ENCODE results near the gene QARS1. TPM values are rescaled to one million over a fixed set of nuclear protein-coding genes. Genes with fewer than 3 reads are reported as not detected.

Gene QARS1
- 100 to 1,000 TPM; 269 to 316 (median 279) TPM for polyA plus RNA-seq (ENCODE audit: insufficient read depth in 1 of 5, insufficient read length in 5 of 5, low replicate concordance in 1 of 5)
- long read RNA-seq, donor 1, transcript QARS-223 (4 exons, 679 nt) = minor isoform, 8 of 142 reads
- long read RNA-seq, donor 1, transcript QARS-201 (24 exons, 2,827 nt) = major isoform, 45 of 142 reads
- long read RNA-seq, donor 1, transcript QARS-209 (23 exons, 2,362 nt) = minor isoform, 8 of 142 reads
- long read RNA-seq, donor 1, transcript QARS-218 (2 exons, 600 nt) = minor isoform, 7 of 142 reads
- long read RNA-seq, donor 1, partial matches to known transcripts = 65 of 142 reads
- long read RNA-seq, donor 1, other reads (novel, unspliced or antisense) = 7 of 142 reads
- long read RNA-seq, donor 2, transcript QARS-201 (24 exons, 2,827 nt) = major isoform, 17 of 39 reads
- long read RNA-seq, donor 2, partial matches to known transcripts = 14 of 39 reads
- long read RNA-seq, donor 2, other reads (novel, unspliced or antisense) = 0 of 39 reads
- long read RNA-seq, donor 3, transcript QARS-201 (24 exons, 2,827 nt) = major isoform, 30 of 89 reads
- long read RNA-seq, donor 3, transcript QARS-223 (4 exons, 679 nt) = minor isoform, 11 of 89 reads
- long read RNA-seq, donor 3, partial matches to known transcripts = 35 of 89 reads
- long read RNA-seq, donor 3, other reads (novel, unspliced or antisense) = 0 of 89 reads
- long read RNA-seq, donor 4, transcript QARS-223 (4 exons, 679 nt) = minor isoform, 5 of 69 reads
- long read RNA-seq, donor 4, transcript QARS-218 (2 exons, 600 nt) = minor isoform, 7 of 69 reads
- long read RNA-seq, donor 4, transcript QARS-201 (24 exons, 2,827 nt) = major isoform, 16 of 69 reads
- long read RNA-seq, donor 4, partial matches to known transcripts = 38 of 69 reads
- long read RNA-seq, donor 4, other reads (novel, unspliced or antisense) = 0 of 69 reads
- long read RNA-seq, donor 5, transcript QARS-218 (2 exons, 600 nt) = minor isoform, 9 of 129 reads
- long read RNA-seq, donor 5, transcript QARS-223 (4 exons, 679 nt) = minor isoform, 9 of 129 reads
- long read RNA-seq, donor 5, transcript QARS-201 (24 exons, 2,827 nt) = major isoform, 37 of 129 reads
- long read RNA-seq, donor 5, partial matches to known transcripts = 65 of 129 reads
- long read RNA-seq, donor 5, other reads (novel, unspliced or antisense) = 5 of 129 reads
- long read RNA-seq, donor 6, transcript QARS-223 (4 exons, 679 nt) = minor isoform, 7 of 99 reads
- long read RNA-seq, donor 6, transcript QARS-201 (24 exons, 2,827 nt) = major isoform, 31 of 99 reads
- long read RNA-seq, donor 6, partial matches to known transcripts = 48 of 99 reads
- long read RNA-seq, donor 6, other reads (novel, unspliced or antisense) = 5 of 99 reads
- long read RNA-seq, donor 7, transcript QARS-201 (24 exons, 2,827 nt) = major isoform, 21 of 66 reads
- long read RNA-seq, donor 7, partial matches to known transcripts = 41 of 66 reads
- long read RNA-seq, donor 7, other reads (novel, unspliced or antisense) = 0 of 66 reads
- long read RNA-seq, donor 8, transcript QARS-223 (4 exons, 679 nt) = minor isoform, 5 of 36 reads
- long read RNA-seq, donor 8, transcript QARS-209 (23 exons, 2,362 nt) = minor isoform, 5 of 36 reads
- long read RNA-seq, donor 8, transcript QARS-201 (24 exons, 2,827 nt) = major isoform, 16 of 36 reads
- long read RNA-seq, donor 8, partial matches to known transcripts = 6 of 36 reads
- long read RNA-seq, donor 8, other reads (novel, unspliced or antisense) = 0 of 36 reads

GRCh38 chr3:49104427-49105291 is at the start of gene QARS1:
TSS of gene QARS1 (minus strand) at chr3:49104757. CDS start at chr3:49104733, 24 bp downstream.
- DNase-seq = peak; percentile 89 to 91

- no peak for DNase-seq
Observed at GRCh38 chr3:49153349-49153912, 48.9 kb upstream of the QARS1 start.

DNA sequence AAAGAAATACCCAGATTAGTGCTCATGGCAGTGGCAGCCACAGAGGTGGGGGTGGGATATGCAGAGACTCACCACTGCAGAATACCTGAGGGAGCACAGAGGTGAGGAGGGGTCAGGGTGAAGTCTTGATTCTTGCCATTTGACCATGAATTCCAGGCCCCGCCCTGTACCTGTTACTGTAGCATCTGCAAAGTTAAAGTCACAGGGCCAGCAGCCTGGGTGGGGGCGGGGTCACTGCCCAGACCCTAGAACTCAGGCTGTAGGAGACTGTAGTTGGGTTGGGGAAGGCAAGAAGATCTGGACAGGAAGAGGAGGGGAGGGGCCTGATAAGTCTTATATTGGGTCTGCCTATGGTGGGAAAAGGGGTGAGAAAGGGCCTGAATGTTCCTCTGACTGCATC is 47.1 kb upstream of the QARS1 start:
- no peak for DNase-seq

DNA sequence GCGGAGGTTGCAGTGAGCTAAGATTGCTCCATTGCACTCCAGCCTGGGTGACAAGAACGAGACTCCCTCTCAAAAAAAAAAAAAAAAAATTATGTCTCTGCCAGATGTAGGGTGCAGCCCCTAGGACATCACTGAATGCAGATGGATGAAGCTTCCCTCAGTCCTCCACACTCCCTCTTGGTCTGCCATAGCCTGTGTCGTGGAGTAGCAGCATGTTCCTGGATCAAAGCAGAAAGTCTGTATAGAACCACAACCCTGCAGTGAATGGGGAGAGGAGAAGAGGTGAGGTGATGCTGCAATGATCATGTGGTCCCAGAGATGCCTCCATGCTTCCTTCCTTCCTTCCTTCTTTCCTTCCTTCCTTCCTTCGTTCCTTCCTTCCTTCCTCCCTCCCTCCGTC is 43.6 kb upstream of the QARS1 start:
- DNase-seq = no peak

- no peak for DNase-seq
Observed at GRCh38 chr3:49140080-49140479, 35.5 kb upstream of the QARS1 start.

DNA sequence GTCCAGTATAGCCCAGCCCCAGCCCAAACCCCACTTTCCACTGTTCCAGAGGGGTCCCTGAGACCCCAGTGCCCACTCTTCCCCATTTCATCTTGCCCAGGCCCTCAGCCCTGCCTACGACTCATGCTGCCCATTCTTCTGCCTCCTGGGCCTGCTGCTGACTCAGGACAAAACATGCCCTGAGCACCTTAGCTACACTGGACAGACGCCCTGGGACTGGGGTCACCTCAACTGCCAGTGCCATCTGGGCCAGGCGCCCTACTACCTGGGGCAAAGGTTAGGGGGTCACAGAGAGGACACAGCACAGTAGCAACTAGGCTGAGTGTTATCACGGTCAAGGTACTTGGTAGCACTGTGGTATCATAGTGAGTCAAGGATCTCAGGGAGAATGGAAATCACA is 30.9 kb upstream of the QARS1 start:
- DNase-seq = no peak

DNA sequence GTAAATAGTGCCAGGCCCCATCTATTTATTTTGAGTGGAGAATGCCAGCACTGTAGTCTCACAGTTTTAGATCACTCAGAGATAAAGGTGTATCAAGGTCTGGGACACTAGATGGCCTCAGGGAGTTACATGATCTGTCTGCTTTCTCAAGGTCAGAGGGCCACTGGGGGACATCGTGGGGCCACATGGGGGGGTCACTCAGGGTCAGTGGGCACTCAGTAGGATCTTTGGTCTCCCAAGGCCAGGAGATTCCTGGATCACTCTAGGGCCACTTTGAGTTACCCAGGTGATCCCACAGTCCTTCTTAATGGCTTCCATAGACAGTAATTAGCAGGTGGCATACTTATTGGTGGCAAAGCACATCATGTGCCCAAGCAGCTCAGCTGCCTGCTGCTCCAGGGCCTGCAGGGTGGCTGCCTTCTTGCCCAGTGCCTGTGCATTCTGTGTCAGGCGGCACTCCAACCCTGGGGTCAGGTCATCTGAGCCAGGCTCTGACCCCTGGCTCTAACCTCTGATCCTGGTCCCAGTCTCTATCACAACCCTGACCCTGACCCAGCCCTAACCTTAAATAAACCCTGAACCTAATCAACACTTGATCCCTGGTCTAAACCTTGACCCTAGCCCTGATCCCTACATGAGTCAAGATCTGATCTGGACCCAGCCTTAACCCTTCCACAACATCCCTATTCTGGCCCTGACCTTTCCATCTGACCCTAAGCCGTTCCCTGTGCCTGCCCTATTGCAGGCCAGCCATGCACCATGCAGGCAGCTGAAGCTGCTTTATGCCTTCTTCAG is 30.1 kb upstream of the QARS1 start:
- no peak for DNase-seq

DNA sequence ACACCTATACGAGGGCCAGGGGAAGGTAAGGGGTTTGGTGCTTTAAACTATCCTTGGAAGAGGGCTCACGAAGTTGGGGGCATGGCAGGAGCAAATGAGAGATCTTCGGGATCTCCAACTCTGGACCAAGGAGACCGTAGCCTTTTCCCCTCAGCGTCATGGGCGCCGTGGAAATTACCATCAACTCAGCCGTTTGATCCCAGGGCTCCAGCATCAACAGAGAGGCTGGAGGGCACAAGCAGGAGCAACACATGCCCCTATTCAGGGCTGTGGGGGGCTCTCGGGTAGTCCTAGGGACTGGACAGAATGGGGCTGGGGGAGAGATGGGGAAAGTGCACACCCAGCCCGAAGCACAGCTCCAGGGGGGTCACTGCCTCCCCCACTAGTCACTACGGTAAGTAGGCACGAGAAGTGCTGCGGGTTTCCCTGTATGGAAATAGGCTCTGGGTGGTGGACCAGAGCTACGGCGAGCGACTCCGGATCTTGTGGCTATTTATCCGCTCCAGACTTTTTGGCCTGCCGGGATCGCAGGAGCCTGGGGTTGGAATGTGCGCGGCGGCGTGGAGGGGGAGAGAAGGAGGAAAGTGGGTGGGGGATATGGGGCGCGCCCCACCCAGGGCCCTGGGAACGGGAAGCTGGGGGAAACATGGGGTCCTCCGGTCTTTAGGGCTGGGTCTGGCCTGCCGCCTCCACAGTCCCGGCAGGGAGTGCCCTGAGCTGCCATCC is 28.8 kb upstream of the QARS1 start:
- DNase-seq = peak; percentile 83 to 86

DNA sequence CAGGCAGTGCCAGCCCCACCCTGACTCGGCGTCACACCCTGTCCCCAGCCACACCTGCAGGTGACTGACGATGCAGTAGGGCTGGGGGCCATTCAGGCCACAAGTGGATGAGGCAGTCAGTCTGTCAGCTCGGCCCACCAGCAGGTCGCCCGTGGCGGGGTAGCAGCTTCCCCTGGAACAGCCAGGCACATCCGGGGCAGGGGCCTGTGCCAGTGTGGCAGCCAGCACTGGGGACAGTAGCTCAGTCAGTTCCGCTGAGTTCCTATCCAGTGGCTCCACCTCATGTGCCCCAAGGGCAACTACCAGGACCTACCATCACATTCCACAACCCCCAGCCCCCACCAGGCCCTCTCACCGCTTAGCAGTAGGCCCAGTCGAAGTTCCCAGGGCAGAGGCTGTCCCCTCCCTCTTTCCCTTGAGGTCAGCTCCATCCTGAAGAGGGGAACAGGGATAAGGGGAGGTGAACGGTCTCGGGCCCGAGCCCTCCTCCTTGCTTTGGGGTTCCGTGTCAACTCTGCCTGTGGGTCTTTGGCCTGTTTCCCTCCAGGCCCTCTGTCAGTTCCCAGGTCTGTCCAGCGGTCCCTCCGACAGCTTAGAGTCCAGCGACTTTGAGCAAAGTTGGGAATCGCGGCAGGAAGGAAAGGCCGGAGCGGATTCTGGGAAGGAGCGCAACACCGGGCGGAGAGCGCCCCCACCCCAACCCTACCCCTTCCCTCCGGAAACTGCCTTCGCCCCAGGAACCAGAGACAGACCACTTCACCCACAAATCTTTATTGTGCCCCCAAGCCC is 28.1 kb upstream of the QARS1 start, which contains the start of gene LAMB2:
Gene LAMB2 (minus strand): TSS at position 614 of the 789 bp plus-strand sequence. CDS start 183 bp downstream, at position 431.
- peak; percentile 72 to 77 for DNase-seq

GRCh38 chr3:49132073-49132436 is 27.5 kb upstream of the QARS1 start:
- DNase-seq = no peak

DNA sequence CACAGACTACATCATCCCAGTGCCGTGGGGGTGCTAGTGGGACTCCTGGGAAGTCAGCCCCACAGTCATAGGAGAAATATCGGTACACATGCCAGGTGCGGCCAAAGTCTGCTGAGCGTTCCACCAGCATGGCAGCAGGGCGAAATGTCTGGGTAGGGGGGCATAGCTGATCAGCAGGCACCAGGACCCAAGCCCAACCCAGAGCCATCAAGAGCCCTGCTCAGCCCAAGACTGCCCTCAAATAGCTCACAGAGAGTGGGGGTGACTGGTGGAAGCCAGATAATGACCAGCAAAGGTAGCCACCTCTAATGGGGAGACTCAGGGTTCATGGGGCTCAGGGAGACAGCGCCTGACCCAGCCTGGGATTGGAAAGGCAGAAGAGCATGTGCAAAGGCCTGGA is 27.0 kb upstream of the QARS1 start:
- no peak for DNase-seq

GRCh38 chr3:49131040-49131439 is 26.5 kb upstream of the QARS1 start:
- DNase-seq = no peak

GRCh38 chr3:49124991-49125670 is 20.6 kb upstream of the QARS1 start:
- DNase-seq = no peak

DNA sequence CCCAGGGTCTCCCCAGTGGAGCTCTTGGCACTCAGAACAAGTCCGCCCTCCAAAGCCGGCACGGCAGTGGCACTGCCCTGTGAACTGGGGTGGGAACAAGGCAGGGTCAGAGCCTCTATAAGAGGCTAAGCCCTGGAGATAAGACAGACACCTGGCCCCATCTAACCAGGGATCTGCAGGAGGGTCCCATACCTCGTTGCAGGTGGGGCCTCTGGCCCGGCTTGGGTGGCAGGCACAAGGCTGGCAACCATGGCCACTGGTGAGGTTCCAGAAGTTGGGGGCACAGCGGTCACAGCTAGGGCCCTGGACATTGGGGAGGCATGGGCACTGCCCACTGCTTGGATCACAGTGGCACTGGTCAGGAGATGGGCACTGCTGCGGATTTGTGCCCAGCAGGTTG is 19.6 kb upstream of the QARS1 start:
- no peak for DNase-seq

- DNase-seq = no peak
Observed at GRCh38 chr3:49123687-49124086, 19.1 kb upstream of the QARS1 start.

- DNase-seq = no peak
Observed at GRCh38 chr3:49122886-49123545, 18.5 kb upstream of the QARS1 start.
